Stimulated activated CD8-positive, alpha-beta memory T cell treated with anti-CD3 and anti-CD28 coated beads, Interleukin-7, amount 100 ng/mL, for 4 hours (primary cell): ENCODE measurements around the gene NUDT6.
"Not testable (repeated sequence)": the region's sequence is repeated elsewhere in the genome, so short reads cannot be mapped to it uniquely, and the experiment has no call there.

Source experiments
- DNase-seq, 2 donors: peaks; one replicate each; pipeline ENCODE4 v3.0.0-alpha.2; 2020; ENCODE audit warnings: low read depth in 2 of 2

The NUDT6 gene

GRCh38 chr4:122875949-122876348, 46.4 kb downstream of the NUDT6 start:
- no peak for DNase-seq

- no peak for DNase-seq
These were observed 48.4 kb downstream of the NUDT6 start for GRCh38 chr4:122873821-122874593.

GRCh38 chr4:122873146-122873545, 49.3 kb downstream of the NUDT6 start:
- no peak for DNase-seq

- DNase-seq = not testable (repeated sequence)
These were observed 54.2 kb downstream of the NUDT6 start for GRCh38 chr4:122868235-122868634.

- DNase-seq = no peak
These were observed 57.0 kb downstream of the NUDT6 start for GRCh38 chr4:122865425-122865824.

- no peak for DNase-seq
These were observed 58.8 kb downstream of the NUDT6 start for GRCh38 chr4:122863639-122864038.

- no peak for DNase-seq
These were observed 61.0 kb downstream of the NUDT6 start for GRCh38 chr4:122861172-122861943.

- no peak for DNase-seq
These were observed 63.7 kb downstream of the NUDT6 start for GRCh38 chr4:122858705-122859104.

GRCh38 chr4:122857160-122857559, 65.2 kb downstream of the NUDT6 start:
- DNase-seq = no peak

- no peak for DNase-seq
These were observed 67.0 kb downstream of the NUDT6 start for GRCh38 chr4:122855353-122855890.

GRCh38 chr4:122854447-122855352, 67.7 kb downstream of the NUDT6 start:
- DNase-seq = no peak

- no peak for DNase-seq
These were observed 70.8 kb downstream of the NUDT6 start for GRCh38 chr4:122851568-122851967.

- not testable (repeated sequence) for DNase-seq
These were observed 72.6 kb downstream of the NUDT6 start for GRCh38 chr4:122849789-122850188.

GRCh38 chr4:122847931-122848330, 74.5 kb downstream of the NUDT6 start:
- DNase-seq = no peak

GRCh38 chr4:122845760-122846159, 76.6 kb downstream of the NUDT6 start:
- no peak for DNase-seq

GRCh38 chr4:122845066-122845465, 77.3 kb downstream of the NUDT6 start:
- DNase-seq = no peak

- DNase-seq = not testable (repeated sequence)
These were observed 78.0 kb downstream of the NUDT6 start for GRCh38 chr4:122844391-122844790.

- no peak for DNase-seq
These were observed 79.3 kb downstream of the NUDT6 start for GRCh38 chr4:122842984-122843531.
